Sigmoid colon (tissue), 4 donors: ENCODE data around the gene DTNA.

Experiments used
- POLR2A ChIP-seq, 2 donors: fragments of 450-650 bp; IDR thresholded peaks; one replicate each; pipeline ENCODE4 v1.6.1; 2016; ENCODE audit warnings: antibody characterized with exemption in 2 of 2, mild to moderate bottlenecking in 2 of 2, moderate library complexity in 2 of 2
- POLR2AphosphoS5 ChIP-seq, 4 donors: sonication (generic); formaldehyde crosslinking; IDR thresholded peaks; one replicate each; pipeline ENCODE4 v1.6.1; 2017; ENCODE audit warnings: antibody characterized with exemption in 4 of 4
- TF ChIP-seq, protein P1 (sequence below), 4 experiments: fragments of 450-650 bp in 3 of 4; fragments of 200-600 bp in 1 of 4; IDR thresholded peaks; one replicate each; pipeline ENCODE4 v1.5.1; 2016 to 2019; ENCODE audit warnings: antibody characterized with exemption in 4 of 4, mild to moderate bottlenecking in 3 of 4, moderate library complexity in 2 of 4

- TF ChIP-seq POLR2A (IDR thresholded peaks at IDR 0.05) = no peak
- TF ChIP-seq, protein P1, sequence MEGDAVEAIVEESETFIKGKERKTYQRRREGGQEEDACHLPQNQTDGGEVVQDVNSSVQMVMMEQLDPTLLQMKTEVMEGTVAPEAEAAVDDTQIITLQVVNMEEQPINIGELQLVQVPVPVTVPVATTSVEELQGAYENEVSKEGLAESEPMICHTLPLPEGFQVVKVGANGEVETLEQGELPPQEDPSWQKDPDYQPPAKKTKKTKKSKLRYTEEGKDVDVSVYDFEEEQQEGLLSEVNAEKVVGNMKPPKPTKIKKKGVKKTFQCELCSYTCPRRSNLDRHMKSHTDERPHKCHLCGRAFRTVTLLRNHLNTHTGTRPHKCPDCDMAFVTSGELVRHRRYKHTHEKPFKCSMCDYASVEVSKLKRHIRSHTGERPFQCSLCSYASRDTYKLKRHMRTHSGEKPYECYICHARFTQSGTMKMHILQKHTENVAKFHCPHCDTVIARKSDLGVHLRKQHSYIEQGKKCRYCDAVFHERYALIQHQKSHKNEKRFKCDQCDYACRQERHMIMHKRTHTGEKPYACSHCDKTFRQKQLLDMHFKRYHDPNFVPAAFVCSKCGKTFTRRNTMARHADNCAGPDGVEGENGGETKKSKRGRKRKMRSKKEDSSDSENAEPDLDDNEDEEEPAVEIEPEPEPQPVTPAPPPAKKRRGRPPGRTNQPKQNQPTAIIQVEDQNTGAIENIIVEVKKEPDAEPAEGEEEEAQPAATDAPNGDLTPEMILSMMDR (IDR thresholded peaks at IDR 0.05) = no peak
- peak in 1 of 4 donors; percentile 28 for TF ChIP-seq POLR2AphosphoS5 (IDR thresholded peaks at IDR 0.05)
Measured at GRCh38 chr18:34834897-34835296, 124.8 kb downstream of the DTNA start.
